SK-N-SH (cell line): ENCODE data around the gene RPS6KA1. TPM values are rescaled to one million over a fixed set of nuclear protein-coding genes. Genes with fewer than 3 reads are reported as not detected.

ENCODE experiments used
- CTCF ChIA-PET: fragments of 300-600, 350-600 bp; formaldehyde crosslinking; extraction: SDS; loops from one replicate; lab custom pipeline; 2021; lab: Yijun Ruan, JAX
- POLR2A ChIA-PET: fragments of 350-600 bp; sonication (Branson Sonifier 250); formaldehyde crosslinking; extraction: SDS; loops from one replicate; lab custom pipeline; 2020; ENCODE audit warnings: antibody characterized with exemption, inconsistent platforms; lab: Yijun Ruan, JAX
- DNase-seq: peaks from one replicate; pipeline ENCODE4 v3.0.0; 2012
- H2AFZ ChIP-seq: fragments of 200-600 bp; sonication (generic); 2 replicates; pipeline ENCODE4 v1.8.1; 2016; ENCODE audit warnings: antibody characterized with exemption, mild to moderate bottlenecking, low read depth
- H3F3A ChIP-seq: fragments of 200-600 bp; sonication (generic); replicated peaks from 2 replicates; pipeline ENCODE3; 2016; ENCODE audit warnings: antibody characterized with exemption, mild to moderate bottlenecking; ENCODE audit not compliant: insufficient read depth
- H3K27ac ChIP-seq, 2 experiments: fragments of 200-500 bp in 1 of 2; fragments of 200-600 bp in 1 of 2; sonication (Bioruptor generic) in 1 of 2; sonication (generic), shearing (Covaris generic) in 1 of 2; 2 replicates each; pipeline versions ENCODE4 v1.5.1 to v1.6.1; 2014 to 2016; ENCODE audit warnings: low read depth in 2 of 2, inconsistent platforms in 1 of 2, low read length in 1 of 2, mild to moderate bottlenecking in 1 of 2, mixed read lengths in 1 of 2
- H3K27me3 ChIP-seq: fragments of 200-600 bp; sonication (generic), shearing (Covaris generic); 2 replicates; pipeline ENCODE4 v1.6.1; 2016; ENCODE audit warnings: mixed run types; ENCODE audit not compliant: insufficient read depth
- H3K36me3 ChIP-seq, 2 experiments: fragments of 200-500 bp in 1 of 2; fragments of 200-600 bp in 1 of 2; sonication (Bioruptor generic) in 1 of 2; sonication (generic) in 1 of 2; replicated peaks in 1 of 2; 2 replicates each; pipeline versions ENCODE3 to v1.5.1; 2014 to 2016; ENCODE audit warnings: low read length in 1 of 2, mild to moderate bottlenecking in 1 of 2; ENCODE audit not compliant: insufficient read depth in 2 of 2, control insufficient read depth in 1 of 2
- H3K4me1 ChIP-seq, 2 experiments: fragments of 200-500 bp in 1 of 2; fragments of 200-600 bp in 1 of 2; sonication (Bioruptor generic) in 1 of 2; sonication (generic), shearing (Covaris generic) in 1 of 2; 2 replicates each; pipeline versions ENCODE4 v1.5.1 to v1.6.1; 2014 to 2016; ENCODE audit warnings: low read depth in 1 of 2, low read length in 1 of 2, mixed run types in 1 of 2; ENCODE audit not compliant: insufficient read depth in 2 of 2, control insufficient read depth in 1 of 2
- H3K4me2 ChIP-seq: fragments of 200-600 bp; sonication (generic), shearing (Covaris generic); 2 replicates; pipeline ENCODE4 v1.6.1; 2017; ENCODE audit warnings: mixed run types
- H3K4me3 ChIP-seq, 2 experiments: fragments of 200-500 bp in 1 of 2; fragments of 200-600 bp in 1 of 2; sonication (Bioruptor generic) in 1 of 2; sonication (generic), shearing (Covaris generic) in 1 of 2; 2 replicates each; pipeline versions ENCODE4 v1.5.1 to v1.8.1; 2014 to 2016; ENCODE audit warnings: low read depth in 2 of 2, inconsistent platforms in 1 of 2, low read length in 1 of 2, mild to moderate bottlenecking in 1 of 2, mixed read lengths in 1 of 2, moderate library complexity in 1 of 2
- H3K79me2 ChIP-seq: fragments of 200-600 bp; sonication (generic); 2 replicates; pipeline ENCODE4 v1.8.1; 2017; ENCODE audit warnings: mild to moderate bottlenecking; ENCODE audit not compliant: insufficient read depth
- H3K9ac ChIP-seq: fragments of 200-600 bp; sonication (generic); 2 replicates; pipeline ENCODE4 v1.6.1; 2017; ENCODE audit warnings: mixed run types
- H3K9me2 ChIP-seq: fragments of 200-600 bp; sonication (generic); 2 replicates; pipeline ENCODE4 v1.6.1; 2017; ENCODE audit warnings: mixed run types
- H3K9me3 ChIP-seq: fragments of 200-600 bp; sonication (generic); 2 replicates; pipeline ENCODE4 v1.6.1; 2017; ENCODE audit warnings: mixed run types, mild to moderate bottlenecking, moderate library complexity
- H4K20me1 ChIP-seq: fragments of 200-600 bp; sonication (generic); 2 replicates; pipeline ENCODE4 v1.6.1; 2017; ENCODE audit warnings: mild to moderate bottlenecking, mixed run types; ENCODE audit not compliant: insufficient read depth
- CTCF ChIP-seq: fragments of 200-600 bp; sonication (generic); IDR thresholded peaks from 2 replicates; pipeline ENCODE4 v1.6.1; 2017; ENCODE audit warnings: antibody characterized with exemption, mild to moderate bottlenecking, moderate library complexity
- FOSL2 ChIP-seq: IDR thresholded peaks from 2 replicates; pipeline ENCODE4 v1.4.0; 2012; ENCODE audit warnings: low read depth, mild to moderate bottlenecking, moderate library complexity, borderline replicate concordance
- FOXM1 ChIP-seq: IDR thresholded peaks from 2 replicates; pipeline ENCODE4 v1.4.0; 2012; ENCODE audit warnings: low read depth, mild to moderate bottlenecking
- GABPA ChIP-seq: IDR thresholded peaks from 2 replicates; pipeline ENCODE4 v1.4.0; 2012; ENCODE audit warnings: low read depth, mild to moderate bottlenecking
- REST ChIP-seq: IDR thresholded peaks from 2 replicates; pipeline ENCODE4 v1.6.1; 2012; ENCODE audit warnings: mild to moderate bottlenecking, low read depth, low read length, moderate library complexity
- TEAD4 ChIP-seq: IDR thresholded peaks from 2 replicates; pipeline ENCODE4 v1.4.0; 2012; ENCODE audit warnings: mild to moderate bottlenecking, borderline replicate concordance; ENCODE audit not compliant: insufficient read depth
- USF1 ChIP-seq: IDR thresholded peaks from 2 replicates; pipeline ENCODE4 v1.4.0; 2012; ENCODE audit warnings: low read depth, borderline replicate concordance
- USF2 ChIP-seq: fragments of 150-350 bp; IDR thresholded peaks from 2 replicates; pipeline ENCODE4 v1.6.1; 2017; ENCODE audit warnings: antibody characterized with exemption, low read length, low read depth, borderline replicate concordance
- ZBTB33 ChIP-seq: IDR thresholded peaks from 2 replicates; pipeline ENCODE4 v1.4.0; 2012; ENCODE audit warnings: low read depth, borderline replicate concordance
- WGBS: methylation state at CpG from one replicate; pipeline ENCODE4 v1.1.6; 2017; ENCODE audit warnings: low lambda C conversion rate; 5-methylcytosine and 5-hydroxymethylcytosine counted together
- polyA plus RNA-seq, 3 experiments: library from polyadenylated mRNA; depleted of rRNA; stranded (reverse); fragments of >200 nt; gene quantifications; 2 replicates each; pipeline ENCODE4 v1.2.3, GENCODE V29; 2012

RPS6KA1 gene
- polyA plus RNA-seq, 1 of the 3 experiments (the other 2 are of a cell fraction), result 9.7 TPM

- no peak for TF ChIP-seq GABPA
- TF ChIP-seq CTCF, result peak; percentile 40
- TF ChIP-seq FOXM1, result no peak
- TF ChIP-seq USF1, result no peak
- peak; percentile 40; the same call in 1 of the 2 replicates for TF ChIP-seq FOSL2
- no peak for TF ChIP-seq TEAD4
- TF ChIP-seq REST, result no peak
- no peak for TF ChIP-seq USF2
- TF ChIP-seq ZBTB33, result no peak
- Histone ChIP-seq H3K9ac (0 out of 2 replicates have a peak overlapping the region, but pooled peaks have one; percentile 39), H3F3A (no peaks in the 10 kb centered on the region), H3K9me2 (no peaks in the 10 kb centered on the region), H3K79me2 (no peaks in the 10 kb centered on the region), H3K4me2 (peak overlapping the region; percentile 84), H3K9me3 (no peaks in the 10 kb centered on the region), H3K4me3 (peak overlapping the region in 1 of 2 experiments; percentile 10; a peak in 2 of 4 replicates), H3K36me3 (no peaks in the 10 kb centered on the region), H2AFZ (no peak overlapping the region), H4K20me1 (no peaks in the 10 kb centered on the region), H3K27ac (no peak overlapping the region), H3K27me3 (no peaks in the 10 kb centered on the region), H3K4me1 (peaks cover 13 to 20% of the 10 kb centered on the region in 2 experiments; a peak in 2 of 4 replicates)
- ChIA-PET POLR2A (interaction anchor here (1.1 to 2.4 kb wide), 3 partner anchors 20 to 59 kb away, joined by 4 to 10 read pairs (median 5); partner anchors contain the start of gene HMGN2), CTCF (interaction anchor here (1.4 to 5.4 kb wide), 7 partner anchors 7 to 257 kb away, joined by 4 to 41 read pairs (median 5); partner anchors contain the start of genes HMGN2 and PIGV)
- 66% methylated on average over 5 of the region's 9 CpGs for WGBS
- peak; percentile 51 for DNase-seq
Observed at GRCh38 chr1:26530895-26531598, 1.5 kb downstream of the RPS6KA1 start.
